ENCODE measurements around the gene ARSB. TPM values are rescaled to one million over a fixed set of nuclear protein-coding genes. Genes with fewer than 3 reads are reported as not detected.

Gene ARSB
- total and polyA plus RNA-seq, 9 of the 15 experiments (the other 6 are each of a cell fraction or from before 2014, with no cell fraction given) = 0.52 to 4.6 (median 2.4) TPM

DNA sequence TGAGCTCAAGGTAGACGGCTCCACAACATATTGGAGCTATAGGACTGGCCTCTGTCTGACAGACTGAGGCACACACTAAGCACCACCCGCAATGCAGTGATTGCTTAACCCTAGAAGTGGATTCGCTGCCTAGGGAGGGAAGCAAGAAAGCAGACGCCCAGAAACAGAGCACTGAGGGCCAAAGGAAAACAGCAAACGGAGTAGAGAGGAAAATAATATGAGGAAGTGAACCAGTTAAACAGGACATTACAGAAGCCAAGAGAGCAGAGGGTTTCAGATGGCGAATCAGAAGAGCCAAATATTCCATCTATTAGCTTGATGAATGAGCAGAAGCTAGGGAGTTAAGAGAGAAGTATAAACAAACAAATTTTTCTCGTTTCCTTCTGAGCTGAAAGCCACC, 197.3 kb downstream of the ARSB start:
- DNase-seq (ENCODE audit: extremely low read depth in 1 of 4, low spot score in 3 of 4) (no peak), ATAC-seq (no peak), FAIRE-seq (no peak)
- Histone ChIP-seq H3K9me1 (ENCODE audit: control insufficient read depth, insufficient read depth, low read length) (no peaks in the 10 kb centered on the region), H2AFZ (ENCODE audit: low read depth, low read length) (no peak overlapping the region), H3K27ac (ENCODE audit: extremely low read depth, low read depth, low read length) (no peak overlapping the region), H4K20me1 (replicated peaks; ENCODE audit: control insufficient read depth, insufficient read depth, low read length) (no peaks in the 10 kb centered on the region), H3K9ac (ENCODE audit: insufficient read depth in 1 of 2, low read depth in 2 of 2, low read length in 2 of 2) (no peak overlapping the region), H3K4me1 (replicated peaks in 1 of 2; ENCODE audit: control insufficient read depth in 2 of 2, insufficient read depth in 2 of 2, low read length in 2 of 2) (no peaks in the 10 kb centered on the region), H3K4me2 (ENCODE audit: insufficient read depth, low read length) (no peak overlapping the region), H3K9me3 (replicated peaks; ENCODE audit: control insufficient read depth, insufficient read depth, low read depth, low read length) (no peaks in the 10 kb centered on the region), H3K4me3 (no peak overlapping the region), H3K27me3 (ENCODE audit: control insufficient read depth in 2 of 2, insufficient read depth in 2 of 2, low read length in 2 of 2) (0 out of 5 replicates have a peak, but pooled peaks cover 0 to 5% of the 10 kb centered on the region in 2 experiments), H3K36me3 (ENCODE audit: control insufficient read depth, insufficient read depth, low read length) (no peaks in the 10 kb centered on the region), H3K79me2 (ENCODE audit: control insufficient read depth, insufficient read depth, low read length) (no peaks in the 10 kb centered on the region)
- WGBS (ENCODE audit: insufficient coverage, low coverage, missing lambda C conversion rate) = 16% methylated on average over 7 of the region's 7 CpGs
- in situ Hi-C loops (cut with MboI) (no loop called here), intact Hi-C loops (cut with micrococcal nuclease) (no loop called here)
- BruUV-seq (replicated peaks) = no TSS peak
- ChIA-PET POLR2A (interaction anchor here (0.9 kb wide), 1 partner anchor 31 kb away, joined by 4 read pairs; no protein-coding TSS in a partner anchor), CTCF (ENCODE audit: low intra/inter-chr PET ratio) (no interaction called here)
- TF ChIP-seq PRPF4 (IDR thresholded peaks at IDR 0.05; ENCODE audit: insufficient read depth, low read depth, low read length, poor library complexity, severe bottlenecking) (no peak), RUNX1 (IDR thresholded peaks at IDR 0.05; ENCODE audit: low read depth) (no peak), HOMEZ (CRISPR knock-in tag; IDR thresholded peaks at IDR 0.05) (no peak), GTF2A2 (tag; IDR thresholded peaks at IDR 0.05) (no peak), ZNF407 (IDR thresholded peaks at IDR 0.05; ENCODE audit: low read depth) (no peak), NCOA4 (IDR thresholded peaks at IDR 0.05; ENCODE audit: partially characterized antibody) (no peak), PCBP1 (IDR thresholded peaks at IDR 0.05; ENCODE audit: low read depth, low read length, poor library complexity, severe bottlenecking) (no peak), CSDE1 (IDR thresholded peaks at IDR 0.05) (no peak), NR4A1 (CRISPR knock-in tag; IDR thresholded peaks at IDR 0.05) (no peak), NR4A1 (tag; IDR thresholded peaks at IDR 0.05) (no peak), CTBP1 (IDR thresholded peaks at IDR 0.05; ENCODE audit: borderline replicate concordance) (no peak)

All from K562 (cell line).